HG03196 (cell line): ENCODE results near the gene PTBP1.
"Not testable (repeated sequence)": the region's sequence is repeated elsewhere in the genome, so short reads cannot be mapped to it uniquely, and the experiment has no call there.

Experiments
- ATAC-seq: cut with Tn5 transposase; IDR thresholded peaks from one replicate; pipeline ENCODE4 v1.9.1; 2021; ENCODE audit not compliant: unreplicated experiment

PTBP1 gene

DNA sequence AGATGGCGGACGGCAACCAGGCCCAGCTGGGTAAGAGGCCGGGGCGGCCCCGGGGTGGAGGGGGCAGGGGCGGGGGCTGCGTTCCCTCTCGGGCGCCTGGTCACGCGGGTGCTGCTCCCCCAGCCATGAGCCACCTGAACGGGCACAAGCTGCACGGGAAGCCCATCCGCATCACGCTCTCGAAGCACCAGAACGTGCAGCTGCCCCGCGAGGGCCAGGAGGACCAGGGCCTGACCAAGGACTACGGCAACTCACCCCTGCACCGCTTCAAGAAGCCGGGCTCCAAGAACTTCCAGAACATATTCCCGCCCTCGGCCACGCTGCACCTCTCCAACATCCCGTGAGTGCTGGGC lies 11.1 kb downstream of the PTBP1 start:
- no peak for ATAC-seq

DNA sequence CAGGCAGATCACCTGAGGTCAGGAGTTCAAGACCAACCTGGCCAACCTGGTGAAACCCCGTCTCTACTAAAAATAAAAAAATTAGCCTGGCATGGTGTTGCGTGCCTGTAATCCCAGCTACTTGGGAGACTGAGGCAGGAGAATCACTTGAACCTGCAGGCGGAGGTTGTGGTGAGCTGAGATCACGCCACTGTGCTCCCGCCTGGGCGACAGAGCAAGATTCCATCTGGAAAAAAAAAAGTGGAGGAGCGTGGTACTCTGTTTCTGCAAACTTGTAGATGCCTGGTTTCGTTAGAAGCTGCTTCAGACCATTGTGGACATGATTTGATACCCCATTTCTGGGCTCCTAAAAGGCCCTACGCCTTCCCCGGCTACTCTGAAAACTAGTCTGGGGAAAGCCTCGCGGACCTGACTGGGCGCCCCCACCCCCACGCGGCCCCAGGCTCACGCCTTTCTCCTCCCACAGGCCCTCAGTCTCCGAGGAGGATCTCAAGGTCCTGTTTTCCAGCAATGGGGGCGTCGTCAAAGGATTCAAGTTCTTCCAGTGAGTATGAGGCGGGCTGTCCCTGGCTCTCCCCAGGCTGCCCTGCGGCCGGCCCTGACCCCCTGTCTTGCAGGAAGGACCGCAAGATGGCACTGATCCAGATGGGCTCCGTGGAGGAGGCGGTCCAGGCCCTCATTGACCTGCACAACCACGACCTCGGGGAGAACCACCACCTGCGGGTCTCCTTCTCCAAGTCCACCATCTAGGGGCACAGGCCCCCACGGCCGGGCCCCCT lies 13.0 kb downstream of the PTBP1 start:
- no peak for ATAC-seq

- ATAC-seq: no peak
Observed at GRCh38 chr19:810883-811489, 13.7 kb downstream of the PTBP1 start.

DNA sequence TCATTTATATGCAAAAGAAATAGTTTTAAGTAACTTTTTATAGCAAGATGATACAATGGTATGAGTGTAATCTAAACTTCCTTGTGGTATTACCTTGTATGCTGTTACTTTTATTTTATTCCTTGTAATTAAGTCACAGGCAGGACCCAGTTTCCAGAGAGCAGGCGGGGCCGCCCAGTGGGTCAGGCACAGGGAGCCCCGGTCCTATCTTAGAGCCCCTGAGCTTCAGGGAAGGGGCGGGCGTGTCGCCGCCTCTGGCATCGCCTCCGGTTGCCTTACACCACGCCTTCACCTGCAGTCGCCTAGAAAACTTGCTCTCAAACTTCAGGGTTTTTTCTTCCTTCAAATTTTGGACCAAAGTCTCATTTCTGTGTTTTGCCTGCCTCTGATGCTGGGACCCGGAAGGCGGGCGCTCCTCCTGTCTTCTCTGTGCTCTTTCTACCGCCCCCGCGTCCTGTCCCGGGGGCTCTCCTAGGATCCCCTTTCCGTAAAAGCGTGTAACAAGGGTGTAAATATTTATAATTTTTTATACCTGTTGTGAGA lies 14.3 kb downstream of the PTBP1 start:
- no peak for ATAC-seq

DNA sequence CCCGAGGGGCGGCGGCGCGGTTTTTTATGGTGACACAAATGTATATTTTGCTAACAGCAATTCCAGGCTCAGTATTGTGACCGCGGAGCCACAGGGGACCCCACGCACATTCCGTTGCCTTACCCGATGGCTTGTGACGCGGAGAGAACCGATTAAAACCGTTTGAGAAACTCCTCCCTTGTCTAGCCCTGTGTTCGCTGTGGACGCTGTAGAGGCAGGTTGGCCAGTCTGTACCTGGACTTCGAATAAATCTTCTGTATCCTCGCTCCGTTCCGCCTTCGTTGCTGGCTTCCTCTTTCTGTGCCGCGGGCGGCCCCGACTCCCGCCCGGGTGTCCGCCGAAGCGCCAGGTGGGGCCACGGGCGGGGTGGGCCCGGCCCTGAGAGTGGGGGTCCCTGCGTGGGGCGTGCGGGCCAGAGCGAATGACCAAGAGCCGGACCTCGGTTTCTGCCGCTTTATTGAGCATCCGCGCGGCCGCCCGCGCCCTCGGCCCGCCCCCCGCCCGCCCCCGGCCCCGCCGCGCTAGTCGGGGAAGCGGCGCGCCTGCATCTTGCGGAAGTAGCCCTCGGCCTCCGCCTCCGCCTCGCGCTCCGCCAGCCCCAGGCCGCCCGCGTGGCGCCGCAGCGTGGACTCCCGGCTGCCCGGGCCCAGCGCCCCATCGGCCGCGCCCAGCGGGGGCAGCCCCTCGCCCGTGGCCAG lies 14.9 kb downstream of the PTBP1 start:
- no peak for ATAC-seq

- ATAC-seq: no peak
Observed at GRCh38 chr19:812747-813218, 15.5 kb downstream of the PTBP1 start.

DNA sequence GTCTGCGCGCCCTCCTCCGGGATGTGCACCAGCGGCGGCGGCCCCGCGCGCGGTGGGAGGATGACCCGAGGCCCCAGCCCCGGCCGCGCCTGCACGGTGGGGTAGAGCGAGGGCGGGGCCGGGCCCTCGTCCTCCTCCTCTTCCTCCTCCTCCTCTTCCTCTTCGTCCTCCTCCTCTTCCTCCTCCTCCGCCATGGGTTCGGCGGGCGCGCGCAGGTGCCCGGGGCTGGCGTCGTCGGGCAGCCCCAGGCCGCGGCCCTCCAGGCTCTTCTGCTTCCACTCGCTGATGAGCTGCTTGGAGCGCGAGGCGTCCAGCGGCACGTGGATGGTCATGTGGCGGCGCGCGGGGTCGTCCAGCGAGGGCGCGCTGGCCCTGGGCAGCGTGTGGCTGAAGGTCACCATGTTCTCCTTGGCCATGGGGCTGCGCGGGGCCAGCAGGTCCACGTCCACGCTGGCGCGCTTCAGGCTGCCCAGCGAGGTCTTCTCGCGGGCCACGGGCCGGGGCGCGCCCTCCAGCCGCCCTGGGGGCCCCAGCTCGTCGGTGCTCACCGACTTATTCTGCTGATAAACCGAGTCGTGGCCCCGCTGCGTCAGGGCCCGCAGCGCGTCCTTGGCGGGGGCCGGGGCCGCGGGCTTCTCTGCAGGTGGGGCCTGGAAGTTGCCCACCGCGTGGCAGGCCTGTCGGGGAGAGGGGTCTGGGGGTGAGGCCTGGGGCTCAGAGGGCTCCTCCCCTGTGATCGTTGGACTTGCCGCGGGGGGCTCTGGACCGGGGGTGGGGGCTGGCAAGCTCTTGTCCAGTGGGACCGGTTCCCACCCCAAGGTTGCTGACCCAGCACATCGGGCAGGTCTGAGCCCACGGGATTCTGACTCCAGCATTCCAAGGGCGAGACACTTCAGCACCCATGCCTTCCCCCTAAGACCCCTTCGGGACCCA lies 16.2 kb downstream of the PTBP1 start:
- no peak for ATAC-seq

DNA sequence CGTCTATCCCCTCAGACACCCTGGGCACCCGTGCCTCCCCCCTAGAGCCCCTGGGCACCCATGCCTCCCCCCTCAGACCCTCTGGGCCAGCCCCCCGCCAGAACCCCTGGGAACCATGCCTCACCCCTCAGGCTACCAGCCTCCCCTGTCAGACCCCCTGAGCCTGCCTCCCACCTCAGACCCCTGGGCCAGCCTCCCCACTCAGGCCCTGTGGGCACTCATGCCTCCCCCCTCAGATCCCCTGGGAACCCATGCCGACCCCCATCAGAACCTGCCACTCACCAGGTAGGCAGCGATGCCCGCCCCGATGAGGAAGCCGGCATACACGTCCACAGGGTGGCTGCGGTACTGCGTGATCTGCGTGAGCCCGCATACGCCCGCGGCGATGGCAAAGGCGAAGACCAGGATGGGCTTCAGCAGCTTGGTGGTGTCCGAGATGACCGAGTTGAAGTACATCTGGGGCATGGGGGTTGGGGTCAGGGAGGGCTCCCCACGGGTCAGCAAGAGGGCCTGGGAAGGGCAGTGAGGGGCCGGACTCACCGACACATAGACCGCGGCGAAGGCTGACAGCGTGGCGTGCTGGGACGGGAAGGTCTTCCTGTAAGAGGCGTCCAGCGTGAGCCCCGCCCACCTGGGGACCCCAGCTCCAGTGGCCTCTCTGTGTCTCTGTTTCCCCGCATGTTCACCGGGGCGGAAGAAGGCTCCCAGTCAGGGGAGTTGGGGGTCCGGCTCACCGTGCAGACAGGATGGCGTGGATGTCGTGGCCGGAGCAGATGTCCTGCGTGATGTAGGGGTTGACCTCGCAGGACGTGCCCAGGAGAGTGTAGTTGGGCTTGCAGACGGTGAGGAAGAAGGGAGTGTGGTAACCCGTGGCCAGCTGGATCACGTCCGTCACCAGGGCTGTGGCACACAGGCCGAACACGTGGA lies 17.2 kb downstream of the PTBP1 start:
- ATAC-seq: no peak

GRCh38 chr19:815079-815774 lies 18.0 kb downstream of the PTBP1 start:
- ATAC-seq: no peak

GRCh38 chr19:815775-816499 lies 18.7 kb downstream of the PTBP1 start:
- ATAC-seq: no peak

- ATAC-seq: no peak
Observed at GRCh38 chr19:816500-816857, 19.2 kb downstream of the PTBP1 start.

DNA sequence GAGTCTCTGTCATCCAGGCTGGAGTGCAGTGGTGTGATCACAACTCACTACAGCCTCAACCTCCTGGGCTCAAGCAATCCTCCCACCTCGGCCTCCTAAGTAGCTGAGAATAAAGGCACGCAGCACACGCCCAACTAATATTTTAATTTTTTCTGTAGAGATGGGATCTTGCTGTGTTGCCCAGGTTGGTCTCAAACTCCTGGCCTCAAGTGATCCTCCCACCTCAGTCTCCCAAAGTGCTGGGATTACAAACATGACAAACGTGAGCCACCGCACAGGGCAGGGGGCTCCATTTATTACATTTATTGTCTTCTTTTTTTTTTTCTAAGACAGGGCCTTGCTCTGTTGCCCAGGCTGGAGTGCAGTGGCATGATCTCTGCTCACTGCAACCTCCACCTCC lies 23.0 kb downstream of the PTBP1 start:
- not testable (repeated sequence) for ATAC-seq

DNA sequence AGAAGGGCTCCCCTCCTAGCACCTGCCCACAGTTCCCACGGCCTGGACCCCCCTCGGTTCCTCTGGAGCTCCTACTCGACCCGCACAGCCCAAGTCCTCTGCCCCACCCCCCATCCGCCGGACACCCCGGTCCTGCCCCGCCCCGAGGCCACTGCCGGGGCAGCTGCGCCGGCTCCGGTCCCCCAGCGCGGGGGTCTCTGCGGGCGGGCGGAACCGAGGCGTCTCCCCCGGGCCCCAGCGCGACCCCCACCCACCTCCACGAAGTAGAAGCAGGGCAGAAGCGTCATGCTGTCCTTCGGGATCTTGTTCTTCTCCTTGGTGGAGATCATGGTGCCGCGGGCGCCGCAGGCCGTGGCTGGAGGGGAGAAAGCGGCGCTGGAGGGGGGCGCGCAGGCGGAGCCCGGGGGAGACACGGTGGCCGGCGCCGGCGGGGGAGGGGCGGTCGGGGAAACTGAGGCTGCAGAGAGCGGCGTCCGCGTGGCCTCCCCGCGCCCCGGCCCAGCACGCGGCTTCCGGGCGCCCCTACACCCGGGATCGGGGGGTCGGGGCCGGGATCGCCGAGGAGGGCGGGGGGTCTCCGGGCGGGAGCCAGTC lies 24.1 kb downstream of the PTBP1 start:
- no peak for ATAC-seq

DNA sequence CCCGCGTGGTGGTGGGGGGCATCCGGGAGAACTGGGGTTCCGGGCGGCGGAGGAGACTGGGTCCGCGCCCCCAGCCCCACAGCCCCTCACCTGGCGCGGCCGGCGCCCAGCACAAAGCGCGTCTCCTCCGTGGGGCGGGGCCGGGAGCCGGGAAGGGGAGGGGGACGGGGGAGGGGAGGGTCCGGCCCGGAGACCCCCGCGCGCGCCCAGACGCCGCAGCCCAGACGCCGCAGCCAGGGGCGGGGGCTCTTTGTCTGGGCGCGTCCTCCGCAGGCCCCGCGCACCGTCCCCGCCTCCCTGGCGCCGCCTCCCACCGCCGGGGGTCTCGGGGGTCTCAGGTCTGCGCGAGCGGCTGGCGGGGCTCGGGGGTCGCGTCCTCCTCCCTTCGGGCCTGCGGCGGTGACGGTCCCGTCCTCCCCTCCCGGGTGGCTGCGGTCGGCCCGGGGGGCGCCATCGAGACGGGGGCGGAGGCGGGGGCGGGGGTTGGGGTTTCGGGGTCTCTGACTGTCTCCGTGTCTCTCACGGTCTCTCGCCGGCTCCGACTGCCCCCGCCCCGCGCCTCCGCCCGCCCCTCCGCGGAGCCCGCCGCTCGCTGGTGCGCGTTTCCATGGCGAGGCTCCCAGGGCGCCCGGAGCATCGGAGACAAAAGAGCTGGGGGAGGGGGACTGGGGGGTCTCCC lies 24.7 kb downstream of the PTBP1 start, which contains the start of gene PLPPR3:
Gene PLPPR3, minus strand, starts transcription at position 131 of the 679 bp plus-strand sequence. CDS start 396 bp downstream, outside the sequence.
- no peak for ATAC-seq

DNA sequence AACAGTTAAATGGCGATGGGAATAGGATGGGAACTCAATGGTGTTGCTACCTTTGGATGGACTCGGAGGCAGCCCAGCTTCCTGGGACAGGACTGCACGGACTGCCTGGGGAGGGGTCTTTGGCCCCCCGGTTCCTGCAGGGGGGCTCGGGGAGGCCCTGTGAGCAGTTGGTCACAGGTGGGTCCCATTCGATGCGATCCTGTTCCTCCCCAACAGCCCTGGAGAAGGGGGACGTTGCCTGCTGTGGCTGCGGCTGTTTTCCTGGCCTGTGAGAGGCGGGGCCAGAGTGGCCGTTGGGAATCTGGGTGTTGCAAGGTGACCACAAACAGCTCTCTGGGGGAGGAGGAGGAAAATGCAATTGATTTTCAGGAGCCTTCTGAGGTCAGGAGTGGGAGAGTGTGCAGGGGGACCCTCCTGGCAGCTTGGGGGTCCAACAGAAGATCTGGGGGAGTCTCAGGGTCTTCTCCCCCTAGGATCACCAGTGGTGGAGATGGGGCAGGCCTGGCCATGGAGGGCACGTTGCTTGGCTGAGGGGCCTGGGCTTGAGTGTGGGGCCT lies 26.4 kb downstream of the PTBP1 start:
- no peak for ATAC-seq

GRCh38 chr19:824885-825284 lies 27.6 kb downstream of the PTBP1 start:
- ATAC-seq: no peak
